Heart right ventricle (tissue), 16 donors: ENCODE measurements around the gene TSHZ3. TPM values are rescaled to one million over a fixed set of nuclear protein-coding genes. Genes with fewer than 3 reads are reported as not detected.

Experiments used
- ATAC-seq, 8 donors: fragments of 200-7000 bp; cut with Tn5 transposase; one replicate each; pipeline ENCODE4 v1.9.1; 2020; ENCODE audit warnings: mild to moderate bottlenecking in 8 of 8, moderate library complexity in 8 of 8, moderate number of reproducible peaks in 1 of 8
- DNase-seq, 2 donors: peaks; one replicate each; pipeline ENCODE4 v3.0.0-alpha.2; 2020
- H3K27ac ChIP-seq, 10 donors: fragments of 200-600 bp; sonication (generic) in 2 of 10; one replicate each; pipeline versions ENCODE4 v1.5.0 to v1.8.0; 2020 to 2022; ENCODE audit warnings: mild to moderate bottlenecking in 3 of 10
- H3K27me3 ChIP-seq, 7 donors: fragments of 200-600 bp; one replicate each; pipeline ENCODE4 v1.8.0; 2021 to 2022; ENCODE audit warnings: mild to moderate bottlenecking in 2 of 7
- H3K36me3 ChIP-seq, 9 donors: fragments of 200-600 bp; sonication (generic) in 1 of 9; one replicate each; pipeline versions ENCODE4 v1.5.0 to v1.8.0; 2020 to 2022; ENCODE audit warnings: mild to moderate bottlenecking in 2 of 9
- H3K4me1 ChIP-seq, 9 donors: fragments of 200-600 bp; sonication (generic) in 1 of 9; one replicate each; pipeline versions ENCODE4 v1.5.0 to v1.8.0; 2020 to 2022; ENCODE audit warnings: mild to moderate bottlenecking in 4 of 9
- H3K4me3 ChIP-seq, 10 donors: fragments of 200-600 bp; sonication (generic) in 2 of 10; one replicate each; pipeline versions ENCODE4 v1.5.0 to v1.8.0; 2020 to 2022; ENCODE audit warnings: mild to moderate bottlenecking in 7 of 10, moderate library complexity in 2 of 10
- H3K9me3 ChIP-seq, 11 donors: fragments of 200-600 bp in 10 of 11; sonication (generic) in 2 of 11; one replicate each; pipeline versions ENCODE4 v1.5.0 to v1.8.0; 2013 to 2022; ENCODE audit warnings: mild to moderate bottlenecking in 2 of 11, control low read depth in 1 of 11, moderate library complexity in 1 of 11
- WGBS, 2 donors: extraction: QIAGEN DNeasy Blood & Tissue Kit; methylation state at CpG; one replicate each; pipeline ENCODE4 v1.1.7; 2013; ENCODE audit warnings: inconsistent platforms in 1 of 2; 5-methylcytosine and 5-hydroxymethylcytosine counted together
- intact Hi-C, 10 donors: fragments of 100-400 bp; cut with DNase I; formaldehyde crosslinking; loops; one replicate each; pipeline versions ENCODE4 v1.11.1 to v1.14.2; 2022
- polyA plus RNA-seq, 2 donors: library from polyadenylated mRNA; stranded (reverse); fragments of 200-250 nt; gene quantifications; one replicate each; pipeline ENCODE4 v1.2.3, GENCODE V29; 2013
- total RNA-seq, 10 donors: library from RNA; stranded (reverse); fragmentation: NEBNext Ultra II Directional in 3 of 10; extraction: Animal tissue kit (Norgen Biotek cat#: 25700) in 3 of 10; gene quantifications; one replicate each; pipeline versions ENCODE4 v1.2.1 to v1.2.4, GENCODE V29; 2021 to 2023
- TF ChIP-seq, protein P1 (sequence below), 9 donors: fragments of 200-600 bp; sonication (generic) in 2 of 9; IDR thresholded peaks; one replicate each; pipeline versions ENCODE4 v1.5.0 to v1.8.0; 2021 to 2022; ENCODE audit warnings: antibody characterized with exemption in 9 of 9, mild to moderate bottlenecking in 5 of 9, moderate library complexity in 1 of 9
- donor health status: Arrhythmogenic right ventricular cardiomyopathy.
- donor health status: ischemic (EF 13 %, LVEDD 7.1; RV severe dilation, severe dysfunction).
- donor health status: healthy with polysubstance abuse.
- donor health status: DM: no; HTN: yes; CAD: no.
- donor health status: DM: no; HTN: no; CAD: no.
- donor health status: ischemic (EF 25% LVEDD 6.9; RV normal size, moderate dysfunction).
- donor health status: ischemic (EF 25% LVEDD 5.7; RV mildly dilated, moderate dysfunction).
- donor health status: healthy.
- donor health status: DM: yes; HTN: yes; CAD: no.
- donor health status: Ischemic cardiomyopathy.
- donor health status: ischemic (EF 35%, LVEDD 5.7; RV mildly dilated, moderate dysfunction).
- donor health status: nonischemic (EF 11% LVEDD 7.7; RV severe dilation, severe dysfunction).
- donor health status: DM: yes; HTN: yes; CAD: no.
- donor health status: PGD.
- donor health status: ischemic (EF 29% LVEDD 5.4; RV normal size, mild dysfunction).
- donor health status: nonischemic (EF 23%, LVEDD 6.1; RV moderate dilation, normal function).

TSHZ3 gene
- total and polyA plus RNA-seq, 12 donors: 1.7 to 5.0 (median 3.1) TPM

- TF ChIP-seq, protein P1, sequence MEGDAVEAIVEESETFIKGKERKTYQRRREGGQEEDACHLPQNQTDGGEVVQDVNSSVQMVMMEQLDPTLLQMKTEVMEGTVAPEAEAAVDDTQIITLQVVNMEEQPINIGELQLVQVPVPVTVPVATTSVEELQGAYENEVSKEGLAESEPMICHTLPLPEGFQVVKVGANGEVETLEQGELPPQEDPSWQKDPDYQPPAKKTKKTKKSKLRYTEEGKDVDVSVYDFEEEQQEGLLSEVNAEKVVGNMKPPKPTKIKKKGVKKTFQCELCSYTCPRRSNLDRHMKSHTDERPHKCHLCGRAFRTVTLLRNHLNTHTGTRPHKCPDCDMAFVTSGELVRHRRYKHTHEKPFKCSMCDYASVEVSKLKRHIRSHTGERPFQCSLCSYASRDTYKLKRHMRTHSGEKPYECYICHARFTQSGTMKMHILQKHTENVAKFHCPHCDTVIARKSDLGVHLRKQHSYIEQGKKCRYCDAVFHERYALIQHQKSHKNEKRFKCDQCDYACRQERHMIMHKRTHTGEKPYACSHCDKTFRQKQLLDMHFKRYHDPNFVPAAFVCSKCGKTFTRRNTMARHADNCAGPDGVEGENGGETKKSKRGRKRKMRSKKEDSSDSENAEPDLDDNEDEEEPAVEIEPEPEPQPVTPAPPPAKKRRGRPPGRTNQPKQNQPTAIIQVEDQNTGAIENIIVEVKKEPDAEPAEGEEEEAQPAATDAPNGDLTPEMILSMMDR (IDR thresholded peaks at IDR 0.05): no peak
- Histone ChIP-seq H3K36me3 (no peaks in the 10 kb centered on the region), H3K9me3 (no peaks in the 10 kb centered on the region), H3K27ac (no peak overlapping the region), H3K4me1 (peaks cover 0 to 18% (median 9%) of the 10 kb centered on the region in 9 donors), H3K27me3 (peaks cover 0 to 31% (median 5%) of the 10 kb centered on the region in 7 donors), H3K4me3 (no peak overlapping the region)
- 57 to 63% methylated on average over 15 of the region's 15 CpGs for WGBS, 2 donors
- intact Hi-C loops: no loop called here
- ATAC-seq (no peak), DNase-seq (no peak)
Observed at GRCh38 chr19:31258211-31259052, 90.8 kb downstream of the TSHZ3 start.

- ATAC-seq (no peak), DNase-seq (no peak)
- TF ChIP-seq, protein P1 (IDR thresholded peaks at IDR 0.05): no peak
- H3K27ac ChIP-seq: no peak overlapping the region
- WGBS, 2 donors: 75 to 79% methylated on average over 11 of the region's 11 CpGs
- H3K27me3 ChIP-seq: peaks cover 0 to 24% (median 4%) of the 10 kb centered on the region in 7 donors
- intact Hi-C loops: no loop called here
- H3K4me3 ChIP-seq: no peak overlapping the region
- no peaks in the 10 kb centered on the region for H3K9me3 ChIP-seq
- H3K4me1 ChIP-seq: peaks cover 0 to 18% (median 9%) of the 10 kb centered on the region in 9 donors
- no peaks in the 10 kb centered on the region for H3K36me3 ChIP-seq
Observed at GRCh38 chr19:31257426-31258130, 91.7 kb downstream of the TSHZ3 start.

- 81% methylated on average over 9 of the region's 9 CpGs for WGBS, 2 donors
- Histone ChIP-seq H3K27me3 (peaks cover 0 to 23% (median 4%) of the 10 kb centered on the region in 7 donors), H3K4me1 (peaks cover 0 to 17% (median 9%) of the 10 kb centered on the region in 9 donors)
Observed at GRCh38 chr19:31257025-31257424, 92.2 kb downstream of the TSHZ3 start.

DNA sequence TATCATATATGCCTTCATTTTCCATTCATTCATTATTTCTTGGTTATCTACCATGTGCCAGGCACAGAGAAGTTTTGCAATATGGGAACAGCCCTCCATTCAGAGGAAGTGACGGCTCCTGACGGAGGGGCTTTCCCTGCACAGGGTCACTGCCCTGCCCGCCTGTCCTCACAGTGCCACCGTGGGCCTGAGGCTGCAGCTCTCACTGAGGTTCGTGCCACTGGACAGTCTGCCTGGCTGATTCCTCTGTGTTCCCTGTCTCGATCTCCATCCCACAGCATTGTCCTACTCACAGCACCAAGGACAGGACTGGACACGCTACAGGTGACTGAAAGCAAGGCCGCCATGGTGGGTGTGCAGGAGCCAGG is 92.7 kb downstream of the TSHZ3 start:
- TF ChIP-seq, protein P1 (IDR thresholded peaks at IDR 0.05): no peak
- no peak for DNase-seq
- 92 to 94% methylated on average over 8 of the region's 8 CpGs for WGBS, 2 donors
- H3K27ac ChIP-seq: no peak overlapping the region
- peaks cover 0 to 12% (median 6%) of the 10 kb centered on the region in 9 donors for H3K4me1 ChIP-seq
- no peaks in the 10 kb centered on the region for H3K9me3 ChIP-seq
- intact Hi-C loops: no loop called here
- ATAC-seq: no peak
- no peaks in the 10 kb centered on the region for H3K36me3 ChIP-seq
- H3K27me3 ChIP-seq: peaks cover 0 to 23% (median 4%) of the 10 kb centered on the region in 7 donors
- no peak overlapping the region for H3K4me3 ChIP-seq

More at GRCh38 chr19:31257025-31257424, 92.2 kb downstream of the TSHZ3 start:
- Histone ChIP-seq H3K4me3 (no peak overlapping the region), H3K36me3 (no peaks in the 10 kb centered on the region), H3K27ac (no peak overlapping the region), H3K9me3 (no peaks in the 10 kb centered on the region)
- DNase-seq (no peak), ATAC-seq (no peak)
- TF ChIP-seq, protein P1 (IDR thresholded peaks at IDR 0.05): no peak
- intact Hi-C loops: no loop called here
